Activated T-cell treated with anti-CD3 and anti-CD28 coated beads for 24 hours (primary cell): ENCODE measurements around the gene TCF3.
"Not testable (repeated sequence)": the region's sequence is repeated elsewhere in the genome, so short reads cannot be mapped to it uniquely, and the experiment has no call there.

Source experiments
- DNase-seq: peaks from one replicate; pipeline ENCODE4 v3.0.0-alpha.2; 2020; ENCODE audit warnings: low read depth

Gene TCF3

DNA sequence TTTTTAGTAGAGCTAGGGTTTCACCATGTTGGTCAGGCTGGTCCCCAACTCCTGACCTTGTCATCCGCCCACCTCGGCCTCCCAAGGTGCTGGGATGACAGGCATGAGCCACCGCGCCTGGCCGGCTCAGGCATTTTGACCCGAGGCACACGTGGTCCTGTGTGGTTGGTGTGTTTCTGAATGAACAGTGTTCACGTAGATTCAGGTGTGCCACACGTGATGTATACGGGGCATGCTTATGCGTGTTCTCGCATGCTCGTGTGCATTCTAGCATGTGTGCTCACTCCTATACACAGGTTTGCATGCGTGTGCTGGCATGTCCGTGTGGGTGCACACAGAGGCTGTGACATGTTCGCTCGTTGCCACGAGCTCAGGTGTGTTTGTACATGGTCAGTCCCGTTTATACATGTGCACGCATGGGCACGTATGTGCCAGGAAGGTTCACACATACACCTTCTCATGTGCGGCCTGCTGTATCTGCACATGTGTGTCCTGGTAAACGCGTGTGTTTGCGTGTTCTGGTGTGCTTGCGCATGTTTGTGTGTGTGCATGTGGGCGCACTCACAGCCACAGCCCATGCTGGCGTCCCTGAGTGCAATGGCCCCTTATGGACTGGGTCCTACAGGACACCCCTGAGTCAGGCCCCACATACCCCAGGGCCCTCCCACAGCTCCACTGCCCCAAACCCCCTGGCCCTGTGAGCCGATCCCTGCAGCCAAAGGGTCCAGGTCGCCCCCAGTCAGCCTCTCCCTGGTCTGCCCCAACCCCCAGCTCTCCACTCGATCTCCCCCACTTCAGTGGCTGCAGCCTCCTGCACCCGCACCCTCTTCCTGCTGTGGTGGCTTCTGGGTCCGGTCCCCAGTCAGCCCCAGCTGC lies 20.6 kb upstream of the TCF3 start:
- DNase-seq: no peak

DNA sequence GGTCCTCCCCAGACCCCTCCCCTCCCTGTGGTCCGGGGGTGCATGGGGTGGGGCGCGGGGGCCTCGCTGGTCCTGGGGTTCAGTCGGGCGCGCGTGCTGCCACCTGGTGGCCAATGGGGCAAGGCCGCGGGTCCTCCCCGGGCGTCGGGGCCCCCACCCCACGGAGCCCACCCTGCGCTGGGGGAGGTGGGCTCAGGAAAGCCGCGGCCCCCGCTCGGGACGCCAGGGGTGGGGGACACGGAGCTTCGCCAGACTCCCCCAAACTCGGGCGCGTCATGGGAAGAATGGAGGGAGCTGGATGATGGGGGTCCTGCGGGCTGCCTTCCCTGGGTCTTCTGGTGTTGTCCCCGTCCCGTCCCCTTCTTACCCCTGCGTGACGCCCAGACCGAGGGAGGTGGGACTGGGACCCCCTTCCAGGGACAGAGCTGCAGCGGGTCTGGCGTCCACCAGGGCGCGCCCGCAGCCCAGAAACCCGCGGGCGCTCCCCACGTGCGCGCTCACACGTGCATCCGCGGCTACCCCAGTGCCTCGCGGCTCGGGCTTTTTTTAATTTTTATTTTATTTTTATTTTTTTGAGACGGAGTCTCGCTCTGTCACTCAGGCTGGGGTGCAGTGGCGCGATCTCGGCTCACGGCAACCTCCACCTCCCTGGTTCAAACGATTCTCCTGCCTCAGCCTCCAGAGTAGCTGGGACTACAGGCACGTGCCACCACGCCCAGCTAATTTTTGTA lies 19.8 kb upstream of the TCF3 start:
- DNase-seq: peak; percentile 46

DNA sequence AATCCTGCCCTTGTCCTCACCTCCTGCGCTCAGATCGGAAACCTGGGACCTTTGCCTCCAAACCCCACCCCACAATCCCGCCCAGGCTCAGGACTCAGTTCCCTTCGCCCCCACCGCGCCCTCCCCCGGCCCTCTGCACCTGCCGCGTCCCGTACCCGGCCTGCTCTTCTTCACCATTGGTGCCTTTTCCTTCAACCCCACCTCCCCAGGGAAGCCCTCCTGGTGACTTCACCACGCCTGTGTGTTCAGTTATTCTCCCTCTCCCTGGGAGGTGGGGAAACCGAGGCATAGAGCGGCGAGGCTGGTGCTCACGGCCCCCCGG lies 19.3 kb upstream of the TCF3 start:
- no peak for DNase-seq

DNA sequence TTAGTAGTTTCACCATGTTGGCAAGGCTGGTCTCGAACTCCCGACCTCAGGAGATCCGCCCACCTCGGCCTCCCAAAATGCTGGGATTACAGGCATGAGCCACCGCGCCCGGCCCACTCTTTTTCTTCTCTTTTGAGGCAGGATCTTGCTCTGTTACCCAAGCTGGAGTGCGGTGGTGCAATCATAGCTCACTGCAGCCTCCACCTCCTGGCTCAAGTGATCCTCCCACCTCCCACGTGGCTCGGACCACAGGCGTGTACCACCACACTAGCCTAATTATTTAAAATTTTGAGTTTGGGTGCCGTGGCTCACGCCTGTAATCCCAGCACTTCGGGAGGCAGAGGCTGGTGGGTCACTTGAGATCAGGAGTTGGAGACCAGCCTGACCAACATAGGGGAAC lies 18.3 kb upstream of the TCF3 start:
- DNase-seq: not testable (repeated sequence)

DNA sequence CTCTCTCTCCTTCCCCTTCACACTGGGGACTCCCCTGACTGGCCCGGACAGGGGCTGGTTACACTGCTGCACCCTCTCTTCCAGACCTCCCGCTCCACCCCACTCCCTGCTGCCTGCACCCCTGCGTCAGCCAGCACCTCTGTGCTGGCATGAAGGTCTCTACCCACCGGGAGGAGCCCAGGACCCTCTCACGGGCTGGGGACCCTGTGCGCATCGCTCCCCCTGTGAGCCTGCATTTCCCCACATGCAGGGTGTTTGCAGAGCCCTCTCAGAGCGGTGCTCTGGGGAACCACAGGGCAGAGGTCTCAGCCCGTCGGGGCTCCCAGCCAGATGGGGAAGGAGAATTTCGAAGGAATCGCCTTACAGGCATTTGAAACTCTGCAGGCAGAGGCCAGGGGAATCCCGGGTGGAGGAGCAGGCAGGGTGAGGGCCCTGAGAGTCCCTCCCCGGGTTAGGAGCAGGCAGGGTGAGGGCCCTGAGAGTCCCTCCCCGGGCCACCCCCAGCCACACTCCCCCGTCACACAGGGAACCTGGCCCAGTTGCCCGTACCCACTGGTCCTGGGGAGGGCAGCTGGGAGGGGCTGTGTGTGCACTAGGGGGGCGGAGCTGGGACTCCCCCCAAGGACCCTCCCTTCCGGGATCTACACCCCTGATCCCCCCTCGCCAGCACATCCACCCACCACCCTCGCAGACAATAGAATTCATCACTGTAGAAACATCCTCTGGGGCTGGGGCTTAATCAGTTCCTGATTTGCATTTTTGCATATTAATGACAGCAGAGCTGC lies 16.3 kb upstream of the TCF3 start:
- DNase-seq: no peak

DNA sequence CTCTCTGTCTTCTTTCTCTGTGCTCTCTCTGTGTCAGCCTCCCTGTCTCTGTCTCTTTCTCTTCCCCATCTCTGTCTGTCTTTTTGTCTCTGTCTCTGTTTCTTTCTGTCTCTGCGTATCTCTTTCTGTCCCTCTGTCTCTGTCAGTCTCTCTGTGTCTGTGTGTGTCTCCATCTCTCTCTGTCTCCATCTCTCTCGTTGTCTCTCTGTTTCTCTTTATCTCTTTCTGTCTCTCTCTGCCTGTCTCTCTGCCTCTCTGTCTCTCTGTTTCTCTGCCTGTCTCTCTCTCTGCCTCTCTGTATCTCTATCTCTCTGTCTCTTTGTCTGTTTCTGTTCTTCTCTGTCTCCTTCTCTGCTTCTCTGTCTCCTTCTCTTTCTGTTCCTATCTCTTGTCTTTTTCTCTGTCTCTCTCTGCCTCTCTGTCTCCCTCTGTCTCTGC lies 15.7 kb upstream of the TCF3 start:
- DNase-seq: no peak

DNA sequence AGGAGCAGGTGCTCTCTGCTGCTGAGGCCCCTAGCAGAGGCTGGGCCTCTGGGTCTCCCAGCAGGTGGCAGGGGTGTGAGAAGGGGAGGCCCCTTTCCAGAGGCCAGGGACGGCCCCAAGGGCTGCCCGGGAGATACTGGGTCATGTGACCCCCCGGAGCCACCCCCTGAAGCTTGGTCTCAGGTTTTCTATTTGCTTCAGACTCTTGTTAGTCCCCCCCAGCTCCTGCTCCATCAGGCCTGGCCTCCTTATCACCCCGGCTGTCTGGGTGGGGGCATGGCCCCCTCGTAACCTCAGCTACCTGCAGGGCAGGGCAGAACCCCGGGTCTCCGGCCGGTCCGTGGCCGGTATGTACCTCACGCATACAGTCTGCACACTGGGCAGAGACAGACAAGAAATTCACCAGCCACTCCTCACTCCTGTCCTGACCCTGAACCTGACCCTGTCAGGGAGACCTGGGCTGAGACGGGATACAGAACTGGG lies 13.2 kb upstream of the TCF3 start:
- DNase-seq: no peak

DNA sequence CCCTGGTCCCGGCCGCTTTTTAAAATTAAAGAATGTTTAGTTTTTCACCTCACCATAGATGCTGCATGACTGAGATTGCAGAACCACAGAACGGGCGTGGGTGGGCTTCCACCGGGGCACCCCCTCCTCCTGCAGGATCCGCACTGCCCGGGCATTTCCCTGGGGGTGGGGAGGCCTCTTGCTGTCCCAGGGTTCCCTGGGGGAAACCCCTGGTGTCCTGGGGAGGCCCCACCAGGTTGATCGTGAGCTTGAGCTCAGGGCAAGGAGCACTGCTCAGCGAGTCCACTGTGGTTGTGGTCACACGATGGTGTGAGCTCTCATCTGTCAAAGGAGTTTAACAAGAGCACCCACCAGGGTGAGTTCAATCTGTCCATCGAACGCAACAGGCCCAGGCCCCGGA lies 11.4 kb upstream of the TCF3 start:
- no peak for DNase-seq

DNA sequence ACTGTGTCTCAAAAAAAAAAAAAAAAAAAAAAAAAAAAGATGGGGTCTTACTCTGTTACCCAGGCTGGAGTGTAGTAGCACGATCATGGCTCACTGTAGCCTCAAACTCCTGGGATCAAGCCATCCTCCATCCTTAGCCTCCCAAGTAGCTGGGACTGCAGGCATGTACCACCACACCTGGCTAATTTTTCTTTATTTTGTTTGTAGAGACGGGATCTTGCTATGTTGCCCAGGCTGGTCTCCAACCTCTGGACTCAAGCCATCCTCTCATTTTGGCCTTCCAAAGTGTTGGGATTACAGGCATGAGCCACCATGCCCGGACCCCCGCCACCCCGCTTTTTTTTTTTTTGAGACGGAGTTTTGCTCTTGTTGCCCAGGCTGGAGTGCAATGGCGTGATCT lies 10.8 kb upstream of the TCF3 start:
- not testable (repeated sequence) for DNase-seq

DNA sequence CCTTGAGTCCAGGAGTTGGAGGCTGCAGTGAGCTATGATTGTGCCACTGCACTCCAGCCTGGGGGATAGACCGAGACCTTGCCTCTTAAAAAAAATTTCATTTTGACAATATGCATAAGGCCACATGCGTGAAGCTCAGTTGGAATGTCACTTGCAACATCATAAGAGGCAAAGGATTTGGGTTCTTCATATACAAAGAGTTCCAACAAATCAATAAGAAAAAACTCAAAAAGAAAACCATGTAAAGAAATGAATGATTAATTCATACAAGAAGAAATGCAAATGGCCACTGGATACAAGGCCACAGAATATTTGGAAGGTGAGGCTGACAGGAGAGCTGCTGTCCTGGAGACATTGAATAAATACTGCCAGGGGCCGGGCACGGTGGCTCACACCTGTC lies 9.6 kb upstream of the TCF3 start:
- no peak for DNase-seq

DNA sequence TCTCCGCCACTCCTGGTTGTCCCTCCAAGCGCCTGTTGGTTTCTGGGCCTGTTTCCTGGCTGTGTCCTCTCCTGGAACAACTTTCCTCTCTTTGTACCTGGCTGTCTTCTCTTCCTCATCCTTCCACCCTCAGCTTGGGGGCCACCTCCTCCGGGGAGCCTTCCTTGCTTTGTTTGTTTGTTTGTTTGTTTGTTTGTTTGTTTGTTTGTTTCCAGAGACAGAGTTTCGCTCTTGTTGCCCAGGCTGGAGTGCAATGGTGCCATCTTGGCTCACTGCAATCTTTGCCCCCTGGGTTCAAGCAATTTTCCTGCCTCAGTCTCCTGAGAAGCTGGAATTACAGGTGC lies 6.6 kb upstream of the TCF3 start:
- no peak for DNase-seq

DNA sequence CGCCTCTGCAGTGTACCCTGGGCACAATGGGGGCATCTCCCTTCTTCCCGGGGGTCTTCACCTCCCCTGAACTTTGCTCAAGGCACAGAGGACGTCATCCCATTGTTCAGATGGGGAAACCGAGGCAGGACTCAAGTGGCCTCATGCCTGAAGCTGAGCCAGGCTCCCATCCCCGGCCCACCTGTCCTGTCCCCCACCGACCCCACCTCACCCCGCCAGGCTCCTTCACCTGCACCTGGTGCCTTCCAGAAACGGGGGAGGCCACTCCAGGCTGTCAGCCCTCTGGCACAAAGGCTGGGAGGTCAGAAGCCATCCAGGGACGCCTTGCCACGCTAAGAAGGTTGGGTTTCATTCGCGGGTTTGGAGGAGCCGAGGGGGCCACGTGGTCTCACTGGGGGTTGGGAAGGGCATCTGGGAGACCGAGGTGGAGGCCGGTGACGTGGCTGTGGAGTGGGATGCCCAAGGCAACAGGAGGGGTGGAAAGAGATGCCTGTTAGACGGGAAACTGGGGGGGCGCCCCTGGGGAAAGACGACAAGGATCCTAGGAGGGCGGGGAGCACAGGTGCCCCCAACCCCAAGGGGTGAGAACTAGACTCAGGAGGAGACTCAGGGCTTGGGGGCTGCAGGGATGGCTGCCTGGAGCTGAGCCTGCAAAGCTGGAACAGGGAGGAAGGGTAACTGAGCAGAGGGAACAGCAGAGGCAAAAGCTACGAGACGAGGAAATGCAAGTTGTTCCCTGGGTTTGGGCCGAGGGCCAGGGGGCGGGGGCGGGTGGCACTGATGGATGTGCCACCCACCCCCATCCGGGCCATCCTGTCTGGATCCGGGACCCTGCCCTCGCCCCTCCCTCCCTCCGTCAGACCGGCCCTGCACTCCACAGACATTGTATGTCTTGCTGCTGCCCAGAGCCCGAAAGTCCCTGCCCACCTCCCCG lies 6.0 kb upstream of the TCF3 start:
- DNase-seq: no peak

DNA sequence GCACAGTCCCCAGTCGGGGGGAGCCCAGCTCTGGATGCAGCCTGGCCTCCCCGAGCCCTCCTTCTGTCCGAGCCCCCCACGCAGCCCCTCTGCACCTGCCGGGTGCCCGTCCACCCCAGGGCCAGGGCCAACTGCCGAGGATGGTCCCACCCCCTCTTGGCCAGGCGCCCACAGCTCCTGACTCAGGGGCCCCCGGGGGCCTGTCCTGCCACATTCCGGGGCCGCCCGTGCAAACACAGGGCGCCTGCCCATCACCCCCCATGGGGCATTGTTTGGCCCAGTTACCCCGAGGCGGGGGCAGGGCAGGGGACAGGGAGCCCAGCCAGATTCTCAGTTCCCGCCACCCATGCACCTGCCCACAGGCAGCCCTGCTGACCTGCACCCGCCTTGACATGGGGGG lies 5.3 kb upstream of the TCF3 start:
- DNase-seq: no peak

DNA sequence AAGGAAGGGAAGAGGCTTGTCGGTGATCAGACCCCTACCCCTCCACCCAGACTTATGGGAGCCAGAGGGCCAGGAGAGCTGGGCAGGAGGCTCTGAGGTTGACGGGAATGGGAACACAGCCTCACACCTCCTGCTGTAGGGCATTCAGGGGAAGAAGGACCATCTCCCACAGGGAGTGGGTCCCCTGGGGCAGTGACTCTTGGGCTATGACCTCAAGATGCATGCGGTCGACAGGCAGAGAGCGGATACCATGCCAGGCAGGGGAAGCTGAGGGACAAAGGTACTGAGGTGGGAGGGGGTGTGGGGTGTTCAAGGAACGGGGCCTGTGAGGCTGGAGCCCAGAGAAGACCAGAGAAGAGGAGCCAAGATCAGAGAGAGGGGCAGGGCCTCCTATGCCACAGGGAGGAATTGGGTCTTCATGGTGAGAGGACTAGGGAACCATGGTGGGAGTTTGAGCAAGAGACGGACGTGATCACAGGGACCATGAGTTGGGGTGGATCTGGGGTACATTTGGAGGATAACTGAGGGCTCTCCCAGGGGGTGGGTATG lies 4.6 kb upstream of the TCF3 start:
- DNase-seq: no peak

DNA sequence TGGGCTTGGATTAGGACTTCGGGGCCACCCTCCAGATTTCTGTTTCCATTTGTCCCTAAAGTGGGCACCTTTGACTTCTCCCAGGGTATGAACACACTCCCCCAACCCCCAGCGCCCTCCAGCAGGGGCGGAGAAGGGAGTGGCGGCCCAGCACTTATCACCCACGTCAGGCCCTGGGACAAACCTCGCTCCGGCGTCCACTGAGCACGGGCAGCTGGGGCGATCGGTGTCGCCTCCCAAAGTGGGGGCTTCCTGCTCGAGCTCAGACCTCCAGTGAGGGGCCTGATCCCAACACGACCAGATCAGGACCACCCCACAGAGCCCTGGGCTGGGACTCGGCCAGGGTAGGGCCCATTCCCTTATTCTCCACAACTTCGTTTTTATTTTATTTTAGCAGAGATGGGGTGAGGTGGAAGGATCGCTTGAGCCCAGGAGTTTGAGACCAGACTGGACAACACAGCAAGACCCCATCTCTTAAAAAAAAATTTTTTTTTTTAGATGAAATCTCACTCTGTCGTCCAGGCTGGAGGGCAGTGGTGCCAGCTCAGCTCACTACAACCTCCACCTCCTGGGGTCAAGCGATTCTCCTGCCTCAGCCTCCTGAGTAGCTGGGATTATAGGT lies 3.7 kb upstream of the TCF3 start:
- no peak for DNase-seq

DNA sequence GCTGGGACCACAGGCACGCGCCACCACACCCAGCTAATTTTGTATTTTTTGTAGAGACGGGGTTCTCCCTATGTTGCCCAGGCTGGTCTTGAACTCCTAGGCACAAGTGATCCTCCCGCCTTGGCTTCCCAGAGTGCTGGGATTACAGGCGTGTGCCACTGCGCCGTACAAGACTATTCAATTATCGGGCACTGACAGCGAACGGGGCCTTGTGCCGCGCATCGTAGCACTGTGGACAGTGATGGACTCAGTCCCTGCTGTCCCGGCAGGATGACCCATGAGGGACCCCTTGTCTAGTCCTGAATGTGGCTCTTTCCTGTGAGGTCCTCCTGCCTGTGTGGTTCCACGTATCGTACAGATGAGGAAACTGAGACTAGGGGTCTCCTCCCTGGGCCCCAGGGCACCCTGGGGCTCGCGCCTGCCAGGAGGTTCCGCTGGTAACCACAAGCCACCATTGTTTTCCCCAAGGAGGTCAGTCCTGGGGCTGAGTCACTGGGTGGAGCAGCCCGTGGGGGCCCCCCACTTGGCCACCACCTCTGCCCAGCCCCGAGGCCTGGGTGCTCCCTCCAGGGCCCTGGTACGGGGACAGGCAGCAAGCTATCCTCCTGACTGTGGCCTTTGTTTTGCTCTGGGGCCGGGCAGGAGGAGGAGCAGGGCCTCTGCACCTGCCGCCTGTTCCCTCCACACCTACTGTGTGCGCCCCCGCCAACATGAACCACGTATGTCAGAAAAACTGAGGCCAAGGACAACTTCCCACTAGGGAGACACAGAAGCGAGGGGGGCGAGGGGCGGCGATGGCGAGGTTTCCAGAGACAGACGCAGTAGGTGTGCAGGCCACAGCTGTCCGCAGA lies 2.9 kb upstream of the TCF3 start:
- no peak for DNase-seq

DNA sequence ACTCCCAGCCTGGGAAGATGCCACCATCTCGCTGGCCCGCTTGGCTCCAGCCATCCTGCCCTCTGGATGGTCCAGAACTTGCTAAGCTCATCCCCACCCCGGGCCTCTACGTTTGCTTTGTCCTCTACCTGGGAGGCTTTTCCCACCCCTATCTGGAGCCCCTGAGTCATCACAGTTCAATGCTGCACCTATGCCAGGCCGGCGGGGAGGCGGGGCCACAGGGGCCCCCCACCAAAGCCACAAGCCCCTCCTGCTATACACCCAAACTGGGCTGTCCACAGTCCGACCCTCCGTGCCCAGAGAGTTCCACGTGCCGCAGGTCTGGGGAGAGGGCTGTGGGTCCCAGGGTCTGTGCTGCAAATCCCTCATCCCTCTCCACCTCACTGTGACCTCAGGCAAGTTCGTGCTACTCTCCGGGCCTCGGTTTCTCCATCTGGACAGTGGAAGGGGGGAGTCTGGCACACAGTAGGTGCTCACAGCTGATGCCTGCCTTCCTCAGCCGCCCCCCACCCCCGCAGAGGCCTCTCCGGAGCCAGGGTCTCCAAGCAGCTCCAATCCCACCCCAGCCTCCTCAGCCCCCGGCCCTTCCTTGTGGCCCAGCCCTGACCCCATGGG lies 1.9 kb upstream of the TCF3 start:
- DNase-seq: no peak

DNA sequence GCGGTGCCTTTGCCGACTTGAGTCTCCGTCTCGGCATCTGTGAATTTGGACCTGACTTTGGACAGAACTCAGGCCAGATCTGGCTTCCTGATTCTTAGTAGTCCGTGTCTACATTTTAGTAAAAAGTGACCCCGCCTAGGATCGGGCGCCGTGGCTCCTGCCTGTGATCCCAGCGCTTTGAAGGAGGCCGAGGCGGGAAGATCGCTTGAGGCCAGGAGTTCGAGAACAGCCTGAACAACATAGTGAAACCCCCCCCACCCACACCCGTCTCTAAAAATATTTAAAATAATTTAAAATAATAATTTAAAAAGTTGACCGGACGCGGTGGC lies 849 bp upstream of the TCF3 start:
- DNase-seq: no peak

DNA sequence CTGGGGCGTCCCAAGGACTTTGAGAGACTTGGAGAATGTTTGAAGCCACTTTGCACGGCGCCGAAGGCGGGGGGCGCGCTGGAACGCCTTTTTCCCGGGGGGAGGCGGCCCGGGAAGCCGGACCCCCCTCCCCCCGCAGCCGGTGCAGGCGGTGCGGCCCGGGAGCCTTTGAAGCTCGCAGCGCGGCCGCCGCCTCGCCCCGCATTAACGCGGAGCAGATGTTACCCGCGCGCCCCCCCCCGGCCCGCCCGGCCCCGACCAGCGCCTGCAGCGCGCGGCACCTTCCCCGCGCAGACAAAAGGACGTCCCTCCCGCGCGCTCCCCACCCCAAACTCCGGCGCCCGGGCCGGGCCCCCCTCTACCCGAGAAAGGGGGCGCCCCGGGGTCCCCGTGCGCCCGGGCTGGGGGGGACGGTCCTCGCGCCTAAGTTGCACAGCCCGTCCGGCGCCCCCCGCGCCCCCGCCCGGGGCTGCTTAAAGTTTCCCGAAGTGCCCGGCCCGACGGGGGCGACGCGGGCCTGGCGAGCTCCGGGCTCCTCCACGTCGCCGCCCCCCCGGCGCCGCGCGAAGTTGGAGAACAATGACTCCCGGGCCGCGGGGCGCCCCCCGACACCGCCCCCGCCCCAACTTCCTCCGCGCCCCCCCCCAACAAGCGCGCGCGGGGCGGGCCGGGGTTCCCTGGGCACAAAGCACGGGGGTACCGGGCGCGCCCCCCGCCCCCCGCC lies 685 bp downstream of the TCF3 start:
- peak; percentile 20 for DNase-seq
